B cell (primary cell): ENCODE data around the gene RNF220. TPM values are rescaled to one million over a fixed set of nuclear protein-coding genes. Genes with fewer than 3 reads are reported as not detected.

Experiments
- ATAC-seq: fragments of 200-7000 bp; cut with Tn5 transposase; one replicate; pipeline ENCODE4 v1.10.0; 2021; ENCODE audit warnings: low read depth, mild to moderate bottlenecking, moderate number of reproducible peaks, moderate library complexity
- CTCF ChIA-PET: fragments of 350-600 bp; sonication (Branson Sonifier 250); formaldehyde crosslinking; loops from one replicate; lab custom pipeline; 2021; ENCODE audit warnings: antibody characterized with exemption, inconsistent platforms; lab: Charles Lee
- POLR2A ChIA-PET: fragments of 350-600 bp; sonication (Branson Sonifier 250); formaldehyde crosslinking; loops from one replicate; lab custom pipeline; 2021; ENCODE audit warnings: antibody characterized with exemption; lab: Charles Lee
- DNase-seq: peaks from one replicate; pipeline ENCODE4 v3.0.0; 2013
- H2AFZ ChIP-seq: 2 replicates; pipeline ENCODE4 v1.6.1; 2012; ENCODE audit warnings: mild to moderate bottlenecking, low read depth, low read length; ENCODE audit not compliant: insufficient read depth, poor library complexity, severe bottlenecking
- H3K27ac ChIP-seq, 2 donors: 1 replicate in 1 of 2; 2 replicates in 1 of 2; pipeline ENCODE4 v1.5.1; 2012 to 2013; ENCODE audit warnings: low read length in 2 of 2, mild to moderate bottlenecking in 2 of 2, moderate library complexity in 1 of 2
- H3K27me3 ChIP-seq, 4 experiments: fragments of 200-600 bp in 1 of 4; sonication (generic) in 1 of 4; replicated peaks in 1 of 4; 1 replicate in 2 of 4; 2 replicates in 2 of 4; pipeline versions ENCODE4 v1.6.1 to v1.7.0; 2013 to 2016; ENCODE audit warnings: low read length in 3 of 4, mild to moderate bottlenecking in 2 of 4, mixed read lengths in 1 of 4, moderate library complexity in 1 of 4; ENCODE audit not compliant: insufficient read depth in 4 of 4, control insufficient read depth in 3 of 4; ENCODE audit errors: control extremely low read depth in 1 of 4
- H3K36me3 ChIP-seq, 2 experiments: replicated peaks in 1 of 2; 1 replicate in 1 of 2; 2 replicates in 1 of 2; pipeline versions ENCODE4 v1.6.1 to v1.7.1; 2013; ENCODE audit warnings: low read length in 1 of 2; ENCODE audit not compliant: insufficient read depth in 2 of 2, control insufficient read depth in 1 of 2; ENCODE audit errors: control extremely low read depth in 1 of 2, extremely low read depth in 1 of 2
- H3K4me1 ChIP-seq, 2 donors: fragments of 200-600 bp in 1 of 2; sonication (generic) in 1 of 2; 1 replicate in 1 of 2; 2 replicates in 1 of 2; pipeline versions ENCODE4 v1.5.1 to v1.6.1; 2013 to 2017; ENCODE audit warnings: low read length in 2 of 2; ENCODE audit not compliant: control insufficient read depth in 2 of 2, insufficient read depth in 2 of 2
- H3K4me2 ChIP-seq: replicated peaks from 2 replicates; pipeline ENCODE3; 2012; ENCODE audit warnings: mild to moderate bottlenecking, low read depth, low read length; ENCODE audit not compliant: poor library complexity, severe bottlenecking
- H3K4me3 ChIP-seq, 5 experiments: fragments of 200-600 bp in 1 of 5; sonication (generic) in 1 of 5; 1 replicate in 3 of 5; 2 replicates in 2 of 5; pipeline versions ENCODE4 v1.5.1 to v1.7.0; 2011 to 2016; ENCODE audit warnings: low read length in 4 of 5, mild to moderate bottlenecking in 4 of 5, low read depth in 2 of 5, control low read depth in 1 of 5, moderate library complexity in 1 of 5; ENCODE audit not compliant: insufficient read depth in 1 of 5; ENCODE audit errors: control extremely low read depth in 1 of 5, extremely low read depth in 1 of 5
- H3K79me2 ChIP-seq: fragments of 200-600 bp; sonication (generic); one replicate; pipeline ENCODE4 v1.6.0; 2016; ENCODE audit warnings: low read length; ENCODE audit not compliant: control insufficient read depth, insufficient read depth
- H3K9ac ChIP-seq: fragments of 200-600 bp; sonication (generic); 2 replicates; pipeline ENCODE4 v1.6.1; 2017; ENCODE audit warnings: mild to moderate bottlenecking, low read length, moderate library complexity
- H3K9me3 ChIP-seq, 3 donors: one replicate each; pipeline versions ENCODE4 v1.6.1 to v1.7.1; 2013; ENCODE audit warnings: low read length in 2 of 3; ENCODE audit not compliant: control insufficient read depth in 2 of 3, insufficient read depth in 1 of 3; ENCODE audit errors: control extremely low read depth in 1 of 3
- H4K20me1 ChIP-seq: 2 replicates; pipeline ENCODE4 v1.6.0; 2012; ENCODE audit warnings: mild to moderate bottlenecking, low read length; ENCODE audit not compliant: insufficient read depth, control insufficient read depth, poor library complexity, severe bottlenecking
- H3K27ac Mint-ChIP-seq: one replicate; pipeline ENCODE4 v1.8.0; 2021; ENCODE audit warnings: mixed read lengths
- H3K27me3 Mint-ChIP-seq: one replicate; pipeline ENCODE4 v1.8.0; 2021; ENCODE audit warnings: mixed read lengths
- H3K4me1 Mint-ChIP-seq: one replicate; pipeline ENCODE4 v1.8.0; 2021; ENCODE audit warnings: mixed read lengths
- H3K4me3 Mint-ChIP-seq: one replicate; pipeline ENCODE4 v1.8.0; 2021; ENCODE audit warnings: mixed read lengths
- H3K9me3 Mint-ChIP-seq: one replicate; pipeline ENCODE4 v1.8.0; 2022; ENCODE audit warnings: mixed read lengths; ENCODE audit not compliant: insufficient read depth
- EZH2 ChIP-seq: IDR thresholded peaks from 2 replicates; pipeline ENCODE4 v1.6.1; 2012; ENCODE audit warnings: borderline replicate concordance, low read depth, mild to moderate bottlenecking, moderate library complexity, low read length; ENCODE audit not compliant: insufficient read depth, poor library complexity, severe bottlenecking
- WGBS: methylation state at CpG from one replicate; pipeline ENCODE4 v1.1.5; 2013; ENCODE audit warnings: missing lambda C conversion rate; ENCODE audit not compliant: insufficient coverage; 5-methylcytosine and 5-hydroxymethylcytosine counted together
- intact Hi-C: fragments of 100-400 bp; cut with micrococcal nuclease; formaldehyde crosslinking; loops from one replicate; pipeline ENCODE4 v1.10.0; 2022
- polyA plus RNA-seq: library from polyadenylated mRNA; depleted of rRNA; stranded (reverse); fragments of >200 nt; gene quantifications from 2 replicates; pipeline ENCODE4 v1.2.3, GENCODE V29; 2012
- total RNA-seq, 2 donors: library from RNA; stranded (reverse); fragments of 120-200 nt in 1 of 2; gene quantifications; 1 replicate in 1 of 2; 2 replicates in 1 of 2; pipeline versions ENCODE4 v1.2.3 to v1.2.4, GENCODE V29; 2013 to 2022
- TF ChIP-seq, protein P1 (sequence below): fragments of 200-600 bp; IDR thresholded peaks from one replicate; pipeline ENCODE4 v1.8.0; 2022; ENCODE audit warnings: antibody characterized with exemption, mild to moderate bottlenecking

Gene RNF220
- total and polyA plus RNA-seq, 2 donors (not counting 1 experiment from before 2014, with no cell fraction given): 115 to 141 TPM

DNA sequence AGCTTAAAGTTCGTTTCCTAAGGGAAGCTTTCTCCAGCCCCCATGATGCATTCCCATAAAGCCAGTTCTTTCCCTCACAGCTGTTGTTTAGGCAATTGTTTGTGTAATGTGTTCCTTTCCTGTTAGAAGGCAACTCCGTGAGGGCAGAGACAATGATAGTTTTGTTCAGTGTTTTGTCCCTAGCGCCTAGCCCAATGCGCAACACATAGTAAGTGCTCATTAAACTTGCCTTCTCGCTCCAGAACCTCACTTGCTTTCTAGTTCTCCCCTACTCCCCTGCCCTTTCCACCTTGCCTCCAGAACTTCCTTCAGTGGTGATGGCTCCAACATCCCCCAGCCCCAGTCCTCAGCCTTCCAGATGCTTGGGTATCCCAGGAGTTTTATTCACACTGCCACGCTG, 153.8 kb downstream of the RNF220 start:
- H3K9ac ChIP-seq: no peak overlapping the region
- H3K36me3 ChIP-seq: no peaks in the 10 kb centered on the region
- Mint-ChIP-seq H3K9me3 (no peaks in the 10 kb centered on the region), H3K4me3 (no peak overlapping the region), H3K4me1 (peaks cover 3% of the 10 kb centered on the region), H3K27me3 (peaks cover 35% of the 10 kb centered on the region), H3K27ac (no peak overlapping the region)
- ChIA-PET POLR2A (no interaction called here), CTCF (no interaction called here)
- ATAC-seq (no peak), DNase-seq (no peak)
- no peaks in the 10 kb centered on the region for H3K9me3 ChIP-seq
- no peaks in the 10 kb centered on the region for H4K20me1 ChIP-seq
- no peaks in the 10 kb centered on the region for H3K79me2 ChIP-seq
- TF ChIP-seq, protein P1, sequence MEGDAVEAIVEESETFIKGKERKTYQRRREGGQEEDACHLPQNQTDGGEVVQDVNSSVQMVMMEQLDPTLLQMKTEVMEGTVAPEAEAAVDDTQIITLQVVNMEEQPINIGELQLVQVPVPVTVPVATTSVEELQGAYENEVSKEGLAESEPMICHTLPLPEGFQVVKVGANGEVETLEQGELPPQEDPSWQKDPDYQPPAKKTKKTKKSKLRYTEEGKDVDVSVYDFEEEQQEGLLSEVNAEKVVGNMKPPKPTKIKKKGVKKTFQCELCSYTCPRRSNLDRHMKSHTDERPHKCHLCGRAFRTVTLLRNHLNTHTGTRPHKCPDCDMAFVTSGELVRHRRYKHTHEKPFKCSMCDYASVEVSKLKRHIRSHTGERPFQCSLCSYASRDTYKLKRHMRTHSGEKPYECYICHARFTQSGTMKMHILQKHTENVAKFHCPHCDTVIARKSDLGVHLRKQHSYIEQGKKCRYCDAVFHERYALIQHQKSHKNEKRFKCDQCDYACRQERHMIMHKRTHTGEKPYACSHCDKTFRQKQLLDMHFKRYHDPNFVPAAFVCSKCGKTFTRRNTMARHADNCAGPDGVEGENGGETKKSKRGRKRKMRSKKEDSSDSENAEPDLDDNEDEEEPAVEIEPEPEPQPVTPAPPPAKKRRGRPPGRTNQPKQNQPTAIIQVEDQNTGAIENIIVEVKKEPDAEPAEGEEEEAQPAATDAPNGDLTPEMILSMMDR: no peak
- TF ChIP-seq EZH2: no peak
- H3K4me3 ChIP-seq: no peak overlapping the region
- H3K27me3 ChIP-seq: peaks cover 0 to 4% (median 0%) of the 10 kb centered on the region in 4 experiments
- 95% methylated on average over 4 of the region's 6 CpGs for WGBS
- intact Hi-C loops: no loop called here
- no peaks in the 10 kb centered on the region for H3K4me1 ChIP-seq
- no peak overlapping the region for H3K27ac ChIP-seq
- no peak overlapping the region for H2AFZ ChIP-seq
- no peak overlapping the region for H3K4me2 ChIP-seq

DNA sequence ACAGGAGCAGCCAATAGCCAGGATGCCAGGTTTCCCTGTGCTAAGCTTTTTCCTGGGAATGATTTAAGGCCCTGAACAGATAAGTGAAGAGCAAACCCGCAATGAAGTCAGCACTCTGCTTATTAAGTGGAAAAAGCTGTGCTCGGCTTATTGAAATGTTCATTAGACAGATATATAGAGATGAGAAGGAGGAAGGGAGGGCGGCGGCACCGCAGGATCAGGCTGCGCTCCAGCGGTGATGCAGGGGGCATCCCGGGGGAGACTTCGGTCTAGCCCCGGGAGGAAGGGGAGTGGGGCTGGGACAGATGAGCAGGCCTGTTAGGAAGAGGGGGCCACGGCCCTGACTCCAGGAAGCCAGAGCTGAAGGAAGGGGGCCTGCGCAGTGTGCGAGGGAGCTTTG, 154.3 kb downstream of the RNF220 start:
- Mint-ChIP-seq H3K27ac (no peak overlapping the region), H3K9me3 (no peaks in the 10 kb centered on the region), H3K27me3 (peaks cover 36% of the 10 kb centered on the region), H3K4me3 (no peak overlapping the region), H3K4me1 (peaks cover 3% of the 10 kb centered on the region)
- DNase-seq (no peak), ATAC-seq (no peak)
- Histone ChIP-seq H2AFZ (no peak overlapping the region), H3K27ac (no peak overlapping the region), H3K27me3 (peaks cover 0 to 4% (median 0%) of the 10 kb centered on the region in 4 experiments), H3K4me2 (no peak overlapping the region), H4K20me1 (no peaks in the 10 kb centered on the region), H3K9me3 (no peaks in the 10 kb centered on the region), H3K4me3 (no peak overlapping the region), H3K9ac (no peak overlapping the region), H3K4me1 (no peaks in the 10 kb centered on the region), H3K79me2 (no peaks in the 10 kb centered on the region), H3K36me3 (no peaks in the 10 kb centered on the region)
- ChIA-PET CTCF (interaction anchor here (0.9 kb wide), 1 partner anchor 12 kb away, joined by 3 read pairs; no protein-coding TSS in a partner anchor), POLR2A (no interaction called here)
- TF ChIP-seq EZH2: no peak
- TF ChIP-seq, protein P1: no peak
- 90% methylated on average over 13 of the region's 13 CpGs for WGBS
- intact Hi-C loops: no loop called here
